Stomach smooth muscle (tissue), 2 donors: ENCODE results near the gene MRPL44.
"Not testable (repeated sequence)": the region's sequence is repeated elsewhere in the genome, so short reads cannot be mapped to it uniquely, and the experiment has no call there.

Experiments
- H3K27ac ChIP-seq: one replicate; pipeline ENCODE4 v1.7.0; 2013; ENCODE audit warnings: mild to moderate bottlenecking, low read length, inconsistent platforms
- H3K27me3 ChIP-seq, 2 donors: one replicate each; pipeline ENCODE4 v1.7.0; 2013; ENCODE audit warnings: low read length in 2 of 2; ENCODE audit not compliant: insufficient read depth in 2 of 2, control insufficient read depth in 1 of 2
- H3K36me3 ChIP-seq, 2 donors: one replicate each; pipeline ENCODE4 v1.7.0; 2013; ENCODE audit warnings: low read length in 2 of 2; ENCODE audit not compliant: control insufficient read depth in 2 of 2, insufficient read depth in 2 of 2
- H3K4me1 ChIP-seq: one replicate; pipeline ENCODE4 v1.7.0; 2013; ENCODE audit warnings: low read length; ENCODE audit not compliant: control insufficient read depth, insufficient read depth
- H3K4me3 ChIP-seq, 2 donors: one replicate each; pipeline ENCODE4 v1.7.0; 2013; ENCODE audit warnings: low read length in 2 of 2
- H3K9ac ChIP-seq, 2 donors: one replicate each; pipeline ENCODE4 v1.7.0; 2013; ENCODE audit warnings: low read length in 2 of 2, mild to moderate bottlenecking in 1 of 2
- H3K9me3 ChIP-seq, 2 donors: one replicate each; pipeline ENCODE4 v1.7.0; 2013; ENCODE audit warnings: low read length in 2 of 2; ENCODE audit not compliant: control insufficient read depth in 2 of 2
- donor health status: healthy.
- donor health status: Pancreatic carcinoma.

Gene MRPL44

DNA sequence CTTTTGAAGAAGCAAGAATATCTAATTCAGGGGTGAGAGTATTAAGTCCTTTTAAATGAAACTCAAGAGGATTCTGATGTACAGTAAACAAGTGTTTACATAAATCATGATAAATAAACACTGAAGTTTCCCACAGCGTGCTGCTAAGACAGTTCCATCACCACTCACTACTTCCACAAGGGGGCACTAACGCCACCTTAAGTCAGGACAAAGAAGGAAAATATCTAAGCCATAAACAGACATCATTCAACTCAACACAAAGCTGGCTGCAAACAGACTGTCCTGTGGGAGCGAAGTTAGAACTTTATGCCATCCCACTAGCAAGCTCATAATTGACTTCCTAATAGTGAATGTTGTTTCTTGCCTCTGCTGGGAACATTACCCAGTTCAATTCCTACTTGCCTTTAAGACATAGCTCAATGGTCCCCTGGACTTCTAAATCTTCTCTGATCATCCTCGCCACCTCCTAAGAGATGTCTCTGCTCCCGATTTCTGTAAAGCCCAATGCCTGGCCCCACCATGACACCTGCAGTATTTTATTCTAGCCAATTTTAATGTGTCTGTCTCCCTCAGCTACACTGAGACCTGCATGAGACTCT lies 36.5 kb downstream of the MRPL44 start:
- Histone ChIP-seq H3K27me3 (no peaks in the 10 kb centered on the region), H3K27ac (no peak overlapping the region), H3K4me3 (no peak overlapping the region), H3K4me1 (no peaks in the 10 kb centered on the region), H3K36me3 (peaks cover 0 to 2% of the 10 kb centered on the region in 2 donors), H3K9ac (no peak overlapping the region), H3K9me3 (no peaks in the 10 kb centered on the region)

GRCh38 chr2:223994562-223995162 lies 37.4 kb downstream of the MRPL44 start:
- Histone ChIP-seq H3K4me3 (no peak overlapping the region), H3K27ac (no peak overlapping the region), H3K4me1 (no peaks in the 10 kb centered on the region), H3K27me3 (no peaks in the 10 kb centered on the region), H3K36me3 (peaks cover 0 to 2% of the 10 kb centered on the region in 2 donors), H3K9ac (no peak overlapping the region), H3K9me3 (no peaks in the 10 kb centered on the region)

GRCh38 chr2:223995569-223995968 lies 38.3 kb downstream of the MRPL44 start:
- no peak overlapping the region for H3K4me3 ChIP-seq
- H3K4me1 ChIP-seq = no peaks in the 10 kb centered on the region
- H3K27ac ChIP-seq = no peak overlapping the region
- no peaks in the 10 kb centered on the region for H3K9me3 ChIP-seq
- H3K9ac ChIP-seq = no peak overlapping the region
- H3K36me3 ChIP-seq = peaks cover 0 to 2% of the 10 kb centered on the region in 2 donors
- H3K27me3 ChIP-seq = no peaks in the 10 kb centered on the region

- no peaks in the 10 kb centered on the region for H3K27me3 ChIP-seq
- H3K36me3 ChIP-seq = peaks cover 0 to 2% of the 10 kb centered on the region in 2 donors
- H3K9me3 ChIP-seq = no peaks in the 10 kb centered on the region
Measured at GRCh38 chr2:223996391-223996790, 39.1 kb downstream of the MRPL44 start.

GRCh38 chr2:223997938-223998337 lies 40.7 kb downstream of the MRPL44 start:
- Histone ChIP-seq H3K4me1 (no peaks in the 10 kb centered on the region), H3K4me3 (no peak overlapping the region), H3K9ac (no peak overlapping the region), H3K9me3 (no peaks in the 10 kb centered on the region), H3K27ac (no peak overlapping the region), H3K27me3 (no peaks in the 10 kb centered on the region), H3K36me3 (peaks cover 0 to 2% of the 10 kb centered on the region in 2 donors)

More at GRCh38 chr2:223996391-223996790, 39.1 kb downstream of the MRPL44 start:
- no peak overlapping the region for H3K4me3 ChIP-seq
- H3K9ac ChIP-seq = no peak overlapping the region
- no peak overlapping the region for H3K27ac ChIP-seq
- H3K4me1 ChIP-seq = no peaks in the 10 kb centered on the region

- Histone ChIP-seq H3K27me3 (no peaks in the 10 kb centered on the region), H3K9ac (no peak overlapping the region), H3K36me3 (peaks cover 0 to 2% of the 10 kb centered on the region in 2 donors), H3K27ac (no peak overlapping the region), H3K9me3 (no peaks in the 10 kb centered on the region), H3K4me3 (no peak overlapping the region), H3K4me1 (no peaks in the 10 kb centered on the region)
Measured at GRCh38 chr2:223998948-223999347, 41.7 kb downstream of the MRPL44 start.

DNA sequence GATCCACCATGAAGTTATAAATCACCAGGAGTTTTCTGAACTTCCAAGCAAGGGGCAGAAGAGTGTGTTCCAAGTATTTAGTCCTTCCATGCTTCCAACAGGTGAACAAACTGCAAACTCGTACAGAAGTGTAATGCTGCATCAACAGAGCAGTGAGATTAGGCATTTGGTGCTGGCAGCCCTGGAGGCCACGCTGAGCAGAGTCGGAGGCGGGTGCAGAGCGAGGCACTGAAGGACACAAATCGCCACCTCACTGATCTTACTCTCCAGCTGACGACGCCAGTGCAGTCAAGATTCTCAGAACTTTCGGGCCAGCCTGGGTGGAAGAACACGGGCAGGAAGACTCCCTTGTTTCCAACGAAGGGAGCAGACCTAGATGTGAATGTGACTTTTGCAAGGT lies 42.6 kb downstream of the MRPL44 start:
- Histone ChIP-seq H3K36me3 (peaks cover 0 to 2% of the 10 kb centered on the region in 2 donors), H3K4me1 (no peaks in the 10 kb centered on the region), H3K27me3 (no peaks in the 10 kb centered on the region), H3K9ac (no peak overlapping the region), H3K9me3 (no peaks in the 10 kb centered on the region), H3K27ac (no peak overlapping the region), H3K4me3 (no peak overlapping the region)

DNA sequence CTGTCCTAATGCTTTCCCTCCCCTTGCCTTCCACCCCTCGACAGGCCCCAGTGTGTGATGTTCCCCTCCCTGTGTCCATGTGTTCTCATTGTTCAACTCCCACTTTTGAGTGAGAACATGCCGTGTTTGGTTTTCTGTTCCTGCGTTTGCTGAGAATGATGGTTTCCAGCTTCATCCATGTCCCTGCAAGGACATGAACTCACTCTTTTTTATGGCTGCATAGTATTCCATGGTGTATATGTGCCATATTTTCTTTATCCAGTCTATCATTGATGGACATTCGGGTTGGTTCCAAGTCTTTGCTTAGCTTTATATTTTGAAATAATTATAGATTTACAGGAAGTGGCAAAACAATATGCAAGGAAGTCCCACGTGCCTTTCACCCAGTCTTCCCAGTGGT lies 43.4 kb downstream of the MRPL44 start:
- H3K36me3 ChIP-seq, H3K9ac ChIP-seq, H3K4me3 ChIP-seq, H3K27ac ChIP-seq, H3K27me3 ChIP-seq, H3K4me1 ChIP-seq, H3K9me3 ChIP-seq: not testable (repeated sequence)

DNA sequence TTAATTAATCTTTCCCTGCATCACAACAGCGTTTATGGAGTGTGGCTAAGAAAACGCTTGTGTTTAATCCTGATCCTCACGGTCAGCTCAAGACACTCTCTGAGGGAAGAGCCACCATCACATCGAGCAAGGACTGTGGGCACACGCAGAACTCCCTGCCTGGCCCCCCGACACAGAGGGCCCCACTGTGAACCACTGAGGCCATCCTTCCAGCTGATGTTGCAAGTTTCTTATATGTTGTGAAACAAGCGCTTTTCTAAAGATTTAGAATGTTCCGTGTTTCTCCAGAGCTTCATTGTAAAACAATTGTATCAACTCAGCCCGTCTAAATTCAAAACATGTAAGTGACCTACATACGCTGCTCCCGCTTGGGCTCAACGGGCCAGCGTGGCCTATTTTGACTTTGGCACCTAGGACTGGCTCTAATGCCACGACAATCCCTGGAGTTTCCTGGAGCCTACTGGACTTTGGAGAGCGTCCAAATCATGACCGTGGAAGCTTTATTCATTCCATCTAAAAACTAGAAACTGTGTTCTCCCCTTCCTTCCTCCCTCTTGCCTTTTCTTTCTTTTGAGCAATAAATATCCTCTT lies 46.9 kb downstream of the MRPL44 start:
- Histone ChIP-seq H3K36me3 (no peaks in the 10 kb centered on the region), H3K9ac (no peak overlapping the region), H3K27ac (no peak overlapping the region), H3K27me3 (no peaks in the 10 kb centered on the region), H3K9me3 (no peaks in the 10 kb centered on the region), H3K4me1 (no peaks in the 10 kb centered on the region), H3K4me3 (no peak overlapping the region)

GRCh38 chr2:224008702-224009261 lies 51.5 kb downstream of the MRPL44 start:
- Histone ChIP-seq H3K27ac (no peak overlapping the region), H3K9ac (no peak overlapping the region), H3K9me3 (no peaks in the 10 kb centered on the region), H3K4me1 (no peaks in the 10 kb centered on the region), H3K4me3 (no peak overlapping the region), H3K36me3 (no peaks in the 10 kb centered on the region), H3K27me3 (no peaks in the 10 kb centered on the region)
